Liver (tissue), 9 donors: ENCODE measurements around the gene NTNG2. TPM values are rescaled to one million over a fixed set of nuclear protein-coding genes. Genes with fewer than 3 reads are reported as not detected.

Source experiments
- DNase-seq: peaks from one replicate; pipeline ENCODE4 v3.0.0-alpha.2; 2017; ENCODE audit warnings: low spot score
- H3K27ac ChIP-seq, 2 donors: one replicate each; pipeline ENCODE4 v1.7.0; 2013; ENCODE audit warnings: inconsistent platforms in 2 of 2, low read length in 2 of 2, control low read depth in 1 of 2, low read depth in 1 of 2, mild to moderate bottlenecking in 1 of 2
- H3K27me3 ChIP-seq, 4 donors: one replicate each; pipeline versions ENCODE4 v1.6.1 to v1.7.0; 2013; ENCODE audit warnings: low read length in 3 of 4, inconsistent platforms in 1 of 4, mild to moderate bottlenecking in 1 of 4, moderate library complexity in 1 of 4; ENCODE audit not compliant: control insufficient read depth in 4 of 4, insufficient read depth in 4 of 4
- H3K36me3 ChIP-seq, 4 donors: one replicate each; pipeline versions ENCODE4 v1.6.1 to v1.7.0; 2013; ENCODE audit warnings: low read length in 3 of 4, mild to moderate bottlenecking in 3 of 4, low read depth in 1 of 4, moderate library complexity in 1 of 4; ENCODE audit not compliant: control insufficient read depth in 4 of 4, insufficient read depth in 3 of 4
- H3K4me1 ChIP-seq, 4 donors: one replicate each; pipeline versions ENCODE4 v1.6.1 to v1.7.0; 2013; ENCODE audit warnings: low read length in 3 of 4, mild to moderate bottlenecking in 3 of 4, moderate library complexity in 1 of 4; ENCODE audit not compliant: control insufficient read depth in 4 of 4, insufficient read depth in 4 of 4
- H3K4me3 ChIP-seq, 3 donors: one replicate each; pipeline versions ENCODE4 v1.6.1 to v1.7.0; 2013; ENCODE audit warnings: low read length in 3 of 3, control low read depth in 1 of 3, low read depth in 1 of 3, mild to moderate bottlenecking in 1 of 3
- H3K9ac ChIP-seq, 2 donors: one replicate each; pipeline ENCODE4 v1.7.0; 2013; ENCODE audit warnings: low read length in 2 of 2, mild to moderate bottlenecking in 2 of 2, moderate library complexity in 2 of 2, control low read depth in 1 of 2, low read depth in 1 of 2
- H3K9me3 ChIP-seq, 4 donors: one replicate each; pipeline versions ENCODE4 v1.6.1 to v1.7.0; 2013; ENCODE audit warnings: low read length in 3 of 4; ENCODE audit not compliant: control insufficient read depth in 4 of 4
- ATF3 ChIP-seq: IDR thresholded peaks from 2 replicates; pipeline ENCODE4 v1.6.1; 2016; ENCODE audit warnings: antibody characterized with exemption
- FOXA1 ChIP-seq: IDR thresholded peaks from 2 replicates; pipeline ENCODE4 v1.6.1; 2016; ENCODE audit warnings: antibody characterized with exemption
- FOXA2 ChIP-seq: IDR thresholded peaks from 2 replicates; pipeline ENCODE4 v1.6.1; 2016; ENCODE audit warnings: antibody characterized with exemption
- GABPA ChIP-seq, 2 donors: IDR thresholded peaks in 1 of 2; conservative IDR thresholded peaks in 1 of 2; 2 replicates each; pipeline ENCODE4 v1.6.1; 2016; ENCODE audit warnings: antibody characterized with exemption in 2 of 2, mild to moderate bottlenecking in 1 of 2, moderate library complexity in 1 of 2
- HNF4A ChIP-seq, 2 donors: conservative IDR thresholded peaks; 2 replicates each; pipeline ENCODE4 v1.6.1; 2016; ENCODE audit warnings: antibody characterized with exemption in 2 of 2, mild to moderate bottlenecking in 2 of 2
- HNF4G ChIP-seq: IDR thresholded peaks from 2 replicates; pipeline ENCODE4 v1.6.1; 2016; ENCODE audit warnings: antibody characterized with exemption
- JUND ChIP-seq, 2 donors: IDR thresholded peaks; 2 replicates each; pipeline ENCODE4 v1.6.1; 2016; ENCODE audit warnings: antibody characterized with exemption in 2 of 2
- RAD21 ChIP-seq, 2 donors: IDR thresholded peaks; 2 replicates each; pipeline ENCODE4 v1.6.1; 2016; ENCODE audit warnings: antibody characterized with exemption in 2 of 2, mild to moderate bottlenecking in 2 of 2
- RXRA ChIP-seq, 2 donors: IDR thresholded peaks; 2 replicates each; pipeline ENCODE4 v1.6.1; 2017 to 2018; ENCODE audit warnings: antibody characterized with exemption in 2 of 2, mild to moderate bottlenecking in 1 of 2
- SP1 ChIP-seq: IDR thresholded peaks from 2 replicates; pipeline ENCODE4 v1.6.1; 2018; ENCODE audit warnings: antibody characterized with exemption, mild to moderate bottlenecking
- TAF1 ChIP-seq: conservative IDR thresholded peaks from 2 replicates; pipeline ENCODE4 v1.6.1; 2016; ENCODE audit warnings: antibody characterized with exemption, mild to moderate bottlenecking
- YY1 ChIP-seq: IDR thresholded peaks from 2 replicates; pipeline ENCODE4 v1.6.1; 2016; ENCODE audit warnings: antibody characterized with exemption, mild to moderate bottlenecking
- WGBS: extraction: QIAGEN DNeasy Blood & Tissue Kit; methylation state at CpG from one replicate; pipeline ENCODE4 v1.1.7; 2013; 5-methylcytosine and 5-hydroxymethylcytosine counted together
- polyA plus RNA-seq, 2 donors: library from polyadenylated mRNA; stranded (reverse) in 1 of 2; unstranded in 1 of 2; fragments of 200-250 nt in 1 of 2; fragments of >200 nt in 1 of 2; fragmentation: Nextera tagmentation in 1 of 2; extraction: Ambion mirVana in 1 of 2; gene quantifications; one replicate each; pipeline versions ENCODE4 v1.2.1 to v1.2.3, GENCODE V29; 2013 to 2015
- total RNA-seq, 2 donors: library from RNA; depleted of rRNA; stranded (reverse); fragments of >200 nt; gene quantifications; one replicate each; pipeline ENCODE4 v1.2.3, GENCODE V29; 2014
- TF ChIP-seq, protein P1 (sequence below): IDR thresholded peaks from 2 replicates; pipeline ENCODE4 v1.6.1; 2016; ENCODE audit warnings: antibody characterized with exemption, mild to moderate bottlenecking
- TF ChIP-seq, protein P2 (sequence below): fragments of 150-350 bp; IDR thresholded peaks from 2 replicates; pipeline ENCODE4 v1.5.1; 2017; ENCODE audit warnings: improper control_type of control experiment, low read depth, low read length; ENCODE audit not compliant: missing input control
- TF ChIP-seq, protein P3 (sequence below): IDR thresholded peaks from 2 replicates; pipeline ENCODE4 v1.6.1; 2016; ENCODE audit warnings: antibody characterized with exemption
- donor health status: healthy.
- donor health status: healthy.
- donor health status: healthy.
- donor health status: healthy.
- donor health status: healthy.

The NTNG2 gene
- total and polyA plus RNA-seq, 4 donors: 0.12 to 0.42 (median 0.28) TPM; not detected in 1

GRCh38 chr9:132247942-132248341 is 86.1 kb downstream of the NTNG2 start:
- peaks cover 0 to 4% (median 0%) of the 10 kb centered on the region in 4 donors for H3K9me3 ChIP-seq
- DNase-seq: no peak
- no peak overlapping the region for H3K27ac ChIP-seq
- no peaks in the 10 kb centered on the region for H3K4me1 ChIP-seq
- TF ChIP-seq FOXA1: no peak
- no peak for TF ChIP-seq JUND (IDR thresholded peaks at IDR 0.05)
- no peak for TF ChIP-seq FOXA2
- TF ChIP-seq TAF1: no peak
- TF ChIP-seq, protein P1, sequence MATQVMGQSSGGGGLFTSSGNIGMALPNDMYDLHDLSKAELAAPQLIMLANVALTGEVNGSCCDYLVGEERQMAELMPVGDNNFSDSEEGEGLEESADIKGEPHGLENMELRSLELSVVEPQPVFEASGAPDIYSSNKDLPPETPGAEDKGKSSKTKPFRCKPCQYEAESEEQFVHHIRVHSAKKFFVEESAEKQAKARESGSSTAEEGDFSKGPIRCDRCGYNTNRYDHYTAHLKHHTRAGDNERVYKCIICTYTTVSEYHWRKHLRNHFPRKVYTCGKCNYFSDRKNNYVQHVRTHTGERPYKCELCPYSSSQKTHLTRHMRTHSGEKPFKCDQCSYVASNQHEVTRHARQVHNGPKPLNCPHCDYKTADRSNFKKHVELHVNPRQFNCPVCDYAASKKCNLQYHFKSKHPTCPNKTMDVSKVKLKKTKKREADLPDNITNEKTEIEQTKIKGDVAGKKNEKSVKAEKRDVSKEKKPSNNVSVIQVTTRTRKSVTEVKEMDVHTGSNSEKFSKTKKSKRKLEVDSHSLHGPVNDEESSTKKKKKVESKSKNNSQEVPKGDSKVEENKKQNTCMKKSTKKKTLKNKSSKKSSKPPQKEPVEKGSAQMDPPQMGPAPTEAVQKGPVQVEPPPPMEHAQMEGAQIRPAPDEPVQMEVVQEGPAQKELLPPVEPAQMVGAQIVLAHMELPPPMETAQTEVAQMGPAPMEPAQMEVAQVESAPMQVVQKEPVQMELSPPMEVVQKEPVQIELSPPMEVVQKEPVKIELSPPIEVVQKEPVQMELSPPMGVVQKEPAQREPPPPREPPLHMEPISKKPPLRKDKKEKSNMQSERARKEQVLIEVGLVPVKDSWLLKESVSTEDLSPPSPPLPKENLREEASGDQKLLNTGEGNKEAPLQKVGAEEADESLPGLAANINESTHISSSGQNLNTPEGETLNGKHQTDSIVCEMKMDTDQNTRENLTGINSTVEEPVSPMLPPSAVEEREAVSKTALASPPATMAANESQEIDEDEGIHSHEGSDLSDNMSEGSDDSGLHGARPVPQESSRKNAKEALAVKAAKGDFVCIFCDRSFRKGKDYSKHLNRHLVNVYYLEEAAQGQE: no peak
- no peak for TF ChIP-seq HNF4G
- TF ChIP-seq, protein P2, sequence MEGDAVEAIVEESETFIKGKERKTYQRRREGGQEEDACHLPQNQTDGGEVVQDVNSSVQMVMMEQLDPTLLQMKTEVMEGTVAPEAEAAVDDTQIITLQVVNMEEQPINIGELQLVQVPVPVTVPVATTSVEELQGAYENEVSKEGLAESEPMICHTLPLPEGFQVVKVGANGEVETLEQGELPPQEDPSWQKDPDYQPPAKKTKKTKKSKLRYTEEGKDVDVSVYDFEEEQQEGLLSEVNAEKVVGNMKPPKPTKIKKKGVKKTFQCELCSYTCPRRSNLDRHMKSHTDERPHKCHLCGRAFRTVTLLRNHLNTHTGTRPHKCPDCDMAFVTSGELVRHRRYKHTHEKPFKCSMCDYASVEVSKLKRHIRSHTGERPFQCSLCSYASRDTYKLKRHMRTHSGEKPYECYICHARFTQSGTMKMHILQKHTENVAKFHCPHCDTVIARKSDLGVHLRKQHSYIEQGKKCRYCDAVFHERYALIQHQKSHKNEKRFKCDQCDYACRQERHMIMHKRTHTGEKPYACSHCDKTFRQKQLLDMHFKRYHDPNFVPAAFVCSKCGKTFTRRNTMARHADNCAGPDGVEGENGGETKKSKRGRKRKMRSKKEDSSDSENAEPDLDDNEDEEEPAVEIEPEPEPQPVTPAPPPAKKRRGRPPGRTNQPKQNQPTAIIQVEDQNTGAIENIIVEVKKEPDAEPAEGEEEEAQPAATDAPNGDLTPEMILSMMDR: no peak
- TF ChIP-seq YY1: no peak
- 81% methylated on average over 8 of the region's 8 CpGs for WGBS
- no peak overlapping the region for H3K9ac ChIP-seq
- H3K27me3 ChIP-seq: peaks cover 0 to 7% (median 0%) of the 10 kb centered on the region in 4 donors
- H3K36me3 ChIP-seq: no peaks in the 10 kb centered on the region
- H3K4me3 ChIP-seq: no peak overlapping the region

DNA sequence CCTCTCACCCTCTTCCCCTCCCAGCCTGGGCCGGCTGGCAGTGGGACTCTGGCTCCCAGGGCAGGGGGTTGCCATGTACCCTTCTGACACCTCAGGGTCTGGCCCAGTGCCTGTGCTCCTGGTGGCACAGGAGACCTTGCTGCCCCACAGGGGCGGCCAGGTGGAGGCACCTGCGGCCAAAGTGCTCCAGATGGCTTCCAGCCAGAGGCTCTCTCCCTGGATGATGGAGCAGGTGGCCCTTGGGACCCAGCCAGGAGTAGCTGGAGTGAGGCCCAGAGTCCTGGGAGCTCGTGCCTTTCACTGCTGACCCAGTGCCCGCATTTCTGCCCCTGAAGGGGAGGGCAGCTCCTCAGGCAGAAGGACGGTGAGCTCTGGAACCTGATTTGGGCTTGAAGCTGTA is 87.3 kb downstream of the NTNG2 start:
- Histone ChIP-seq H3K9me3 (peaks cover 0 to 4% (median 0%) of the 10 kb centered on the region in 4 donors), H3K36me3 (no peaks in the 10 kb centered on the region), H3K4me1 (no peaks in the 10 kb centered on the region), H3K9ac (no peak overlapping the region), H3K4me3 (no peak overlapping the region), H3K27me3 (peaks cover 0 to 7% (median 0%) of the 10 kb centered on the region in 4 donors), H3K27ac (no peak overlapping the region)
- TF ChIP-seq SP1: no peak
- TF ChIP-seq YY1: no peak
- TF ChIP-seq TAF1: no peak
- no peak for TF ChIP-seq FOXA1
- no peak for TF ChIP-seq FOXA2
- TF ChIP-seq, protein P3, sequence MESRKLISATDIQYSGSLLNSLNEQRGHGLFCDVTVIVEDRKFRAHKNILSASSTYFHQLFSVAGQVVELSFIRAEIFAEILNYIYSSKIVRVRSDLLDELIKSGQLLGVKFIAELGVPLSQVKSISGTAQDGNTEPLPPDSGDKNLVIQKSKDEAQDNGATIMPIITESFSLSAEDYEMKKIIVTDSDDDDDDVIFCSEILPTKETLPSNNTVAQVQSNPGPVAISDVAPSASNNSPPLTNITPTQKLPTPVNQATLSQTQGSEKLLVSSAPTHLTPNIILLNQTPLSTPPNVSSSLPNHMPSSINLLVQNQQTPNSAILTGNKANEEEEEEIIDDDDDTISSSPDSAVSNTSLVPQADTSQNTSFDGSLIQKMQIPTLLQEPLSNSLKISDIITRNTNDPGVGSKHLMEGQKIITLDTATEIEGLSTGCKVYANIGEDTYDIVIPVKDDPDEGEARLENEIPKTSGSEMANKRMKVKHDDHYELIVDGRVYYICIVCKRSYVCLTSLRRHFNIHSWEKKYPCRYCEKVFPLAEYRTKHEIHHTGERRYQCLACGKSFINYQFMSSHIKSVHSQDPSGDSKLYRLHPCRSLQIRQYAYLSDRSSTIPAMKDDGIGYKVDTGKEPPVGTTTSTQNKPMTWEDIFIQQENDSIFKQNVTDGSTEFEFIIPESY: no peak
- no peak for TF ChIP-seq GABPA (IDR thresholded peaks at IDR 0.05 in 1 of 2, conservative IDR thresholded peaks at IDR 0.05 in 1 of 2)
- no peak for TF ChIP-seq RXRA (IDR thresholded peaks at IDR 0.05)
- no peak for TF ChIP-seq RAD21 (IDR thresholded peaks at IDR 0.05)
- no peak for TF ChIP-seq ATF3
- TF ChIP-seq HNF4A (conservative IDR thresholded peaks at IDR 0.05): no peak
- no peak for DNase-seq
- 34% methylated on average over 6 of the region's 6 CpGs for WGBS
